GM18511 (cell line): ENCODE data around the gene DACT2.
"Not testable (repeated sequence)": the region's sequence is repeated elsewhere in the genome, so short reads cannot be mapped to it uniquely, and the experiment has no call there.

ENCODE experiments used
- ATAC-seq: cut with Tn5 transposase; IDR thresholded peaks from one replicate; pipeline ENCODE4 v1.9.1; 2021; ENCODE audit warnings: mild to moderate bottlenecking, moderate library complexity; ENCODE audit not compliant: unreplicated experiment

DACT2 gene, protein sequence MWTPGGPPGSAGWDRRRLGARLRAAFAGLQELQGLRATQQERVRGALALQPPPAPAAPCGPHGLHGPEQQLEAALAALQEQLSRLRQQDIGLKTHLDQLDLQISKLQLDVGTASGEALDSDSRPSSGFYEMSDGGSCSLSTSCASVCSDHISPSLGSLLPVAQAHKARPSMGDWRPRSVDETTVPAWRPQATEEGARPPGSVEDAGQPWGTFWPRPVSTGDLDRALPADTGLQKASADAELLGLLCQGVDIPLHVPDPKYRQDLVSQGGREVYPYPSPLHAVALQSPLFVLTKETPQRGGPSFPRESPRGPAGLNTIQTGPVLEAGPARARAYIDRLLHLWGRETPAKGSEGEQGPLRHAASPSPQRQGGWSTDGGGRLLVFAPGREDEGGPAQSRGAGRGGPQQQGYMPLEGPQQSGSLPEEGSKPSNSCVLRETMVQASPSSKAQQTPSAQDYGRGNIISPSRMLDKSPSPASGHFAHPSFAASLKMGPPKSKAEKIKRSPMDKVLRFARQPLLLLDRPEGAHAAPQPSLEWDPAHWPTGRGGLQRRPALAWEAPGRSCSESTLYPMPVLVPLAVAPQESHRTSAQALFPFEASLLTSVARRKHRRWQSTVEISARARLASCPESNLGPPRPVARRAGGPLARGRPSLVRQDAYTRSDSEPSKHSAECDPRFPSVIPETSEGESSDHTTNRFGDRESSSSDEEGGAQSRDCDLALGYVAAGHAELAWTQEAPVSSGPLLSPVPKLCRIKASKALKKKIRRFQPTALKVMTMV

DNA sequence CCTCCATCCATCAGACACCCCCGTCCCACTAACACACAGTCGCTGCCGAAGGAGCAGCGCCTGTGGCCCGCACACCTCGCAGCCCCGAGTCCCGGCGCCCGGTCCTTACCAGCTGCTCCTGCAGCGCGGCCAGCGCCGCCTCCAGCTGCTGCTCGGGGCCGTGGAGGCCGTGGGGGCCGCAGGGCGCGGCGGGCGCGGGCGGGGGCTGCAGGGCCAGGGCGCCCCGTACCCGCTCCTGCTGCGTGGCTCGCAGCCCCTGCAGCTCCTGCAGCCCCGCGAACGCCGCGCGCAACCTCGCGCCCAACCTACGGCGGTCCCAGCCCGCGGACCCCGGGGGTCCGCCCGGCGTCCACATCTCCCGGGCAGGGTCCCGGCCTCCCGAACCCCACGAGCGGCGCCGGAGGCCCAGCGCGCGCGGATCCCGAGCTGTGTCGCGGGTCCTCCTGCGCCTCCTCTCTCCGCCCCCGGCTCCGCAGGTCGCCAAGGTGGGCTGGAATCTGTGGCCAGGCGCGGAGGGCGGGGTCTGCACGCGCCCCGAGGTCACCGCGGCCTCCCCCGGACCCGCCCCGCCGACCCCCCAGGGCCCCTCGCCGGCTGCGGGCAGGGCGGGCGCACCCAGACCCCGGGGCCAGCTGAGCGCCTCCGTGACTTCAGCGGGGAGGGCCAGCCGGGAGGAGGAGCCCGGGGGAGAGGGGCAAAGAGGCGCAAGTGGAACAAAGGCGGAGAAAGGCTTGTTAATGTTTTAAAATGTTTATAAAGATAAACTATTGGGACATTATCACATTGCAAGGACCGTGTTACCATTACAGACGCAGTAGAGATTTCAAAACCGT is at the start of gene DACT2:
TSS of gene DACT2 (minus strand) at position 499 of the 833 bp plus-strand sequence. CDS start at position 355, 144 bp downstream.
- ATAC-seq = no peak

DNA sequence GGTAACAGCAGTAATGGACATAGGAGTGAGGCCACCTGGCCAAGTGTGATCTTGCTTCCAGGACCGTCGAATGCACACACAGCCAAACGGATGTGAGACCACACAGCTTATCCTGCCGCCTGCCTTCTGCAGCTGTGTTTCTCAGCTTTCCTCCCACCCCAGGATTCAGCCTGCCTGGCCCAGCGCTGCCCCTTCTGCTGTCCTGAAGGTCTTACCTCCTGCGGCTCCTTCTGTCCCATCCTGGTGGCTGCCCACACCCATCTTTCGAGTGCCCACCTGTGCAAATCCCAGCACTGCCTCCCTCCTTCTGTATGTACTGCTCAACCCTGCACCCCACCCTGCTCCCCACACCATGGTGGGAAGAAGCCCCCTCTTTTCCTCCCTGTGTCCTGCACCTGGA is 49.4 kb upstream of the DACT2 start:
- no peak for ATAC-seq

DNA sequence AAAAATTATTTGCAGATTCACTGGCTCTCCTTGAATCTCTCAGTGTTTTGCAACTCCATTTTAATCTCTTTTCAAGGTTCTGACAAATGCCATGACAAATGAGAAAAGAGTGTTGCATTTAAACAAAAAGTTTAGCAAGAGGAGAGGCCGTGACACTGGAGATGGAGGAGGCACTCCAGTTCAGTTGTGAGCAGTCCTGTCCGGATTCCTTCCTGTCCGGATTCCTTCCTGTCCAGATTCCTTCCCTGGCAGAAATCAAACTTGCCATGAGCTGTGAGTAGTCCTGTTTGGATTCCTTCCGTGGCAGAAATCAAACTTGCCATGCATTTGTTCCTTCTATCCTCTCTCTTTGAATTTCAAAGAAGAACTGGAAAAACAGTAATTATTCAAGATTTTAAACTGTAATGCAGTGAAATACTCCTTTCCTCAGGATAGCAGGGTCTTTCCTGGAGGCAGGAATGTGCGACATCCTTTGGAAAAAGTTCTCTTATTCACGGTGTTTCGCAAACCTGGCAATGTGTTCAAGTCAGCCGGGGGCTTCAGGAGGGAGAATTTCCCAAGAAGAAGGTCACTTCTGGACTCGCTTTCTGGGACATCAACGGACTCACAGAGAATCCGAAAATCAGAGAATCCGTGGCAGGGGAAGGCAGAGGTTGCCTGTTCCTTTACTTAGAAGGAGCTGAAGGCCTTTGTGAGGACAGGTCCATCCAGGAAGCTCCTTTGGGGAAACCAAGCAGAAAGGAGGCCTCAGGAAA is 48.7 kb upstream of the DACT2 start:
- no peak for ATAC-seq

DNA sequence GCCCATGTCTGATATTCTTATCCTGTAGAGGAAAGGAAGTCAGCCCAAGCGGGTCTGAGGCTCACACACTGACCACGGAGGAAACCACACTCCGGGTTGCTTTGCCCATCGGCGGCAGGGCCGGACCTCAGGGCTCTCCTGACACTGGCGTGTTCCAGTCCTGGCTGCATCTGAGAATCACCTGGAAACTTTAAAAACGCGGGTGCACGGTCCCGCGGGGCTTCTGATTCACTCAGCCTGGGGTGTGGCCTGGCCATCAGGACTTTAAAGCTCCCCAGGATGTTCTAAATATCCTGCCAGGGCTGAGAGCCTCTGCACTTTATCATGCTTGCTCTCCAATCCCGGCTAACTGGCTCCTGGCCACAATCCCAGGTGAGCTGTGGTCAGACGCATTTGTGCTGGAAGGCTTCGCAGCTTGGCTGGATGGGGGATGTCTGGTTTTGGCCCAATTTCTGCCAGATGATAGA is 47.7 kb upstream of the DACT2 start:
- ATAC-seq = no peak

DNA sequence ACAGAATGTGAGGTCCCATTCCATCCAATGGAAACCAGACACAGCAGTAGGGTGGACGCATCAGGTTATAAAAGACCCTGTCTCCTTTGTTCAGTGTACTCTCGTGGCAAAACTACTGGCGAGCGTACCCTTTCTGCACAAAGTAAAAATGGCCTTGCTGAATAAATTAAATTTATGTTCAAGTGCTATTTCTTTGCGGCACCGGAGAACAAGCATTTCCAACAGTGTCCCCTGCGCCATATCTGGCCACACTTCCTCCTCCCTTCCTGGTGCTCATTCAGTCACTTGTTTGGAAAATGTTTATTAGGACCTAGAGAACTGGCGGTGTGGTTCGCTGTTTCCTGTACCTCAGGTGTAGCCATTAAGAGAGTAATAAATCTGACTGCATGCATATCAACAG is 46.9 kb upstream of the DACT2 start:
- ATAC-seq = no peak

DNA sequence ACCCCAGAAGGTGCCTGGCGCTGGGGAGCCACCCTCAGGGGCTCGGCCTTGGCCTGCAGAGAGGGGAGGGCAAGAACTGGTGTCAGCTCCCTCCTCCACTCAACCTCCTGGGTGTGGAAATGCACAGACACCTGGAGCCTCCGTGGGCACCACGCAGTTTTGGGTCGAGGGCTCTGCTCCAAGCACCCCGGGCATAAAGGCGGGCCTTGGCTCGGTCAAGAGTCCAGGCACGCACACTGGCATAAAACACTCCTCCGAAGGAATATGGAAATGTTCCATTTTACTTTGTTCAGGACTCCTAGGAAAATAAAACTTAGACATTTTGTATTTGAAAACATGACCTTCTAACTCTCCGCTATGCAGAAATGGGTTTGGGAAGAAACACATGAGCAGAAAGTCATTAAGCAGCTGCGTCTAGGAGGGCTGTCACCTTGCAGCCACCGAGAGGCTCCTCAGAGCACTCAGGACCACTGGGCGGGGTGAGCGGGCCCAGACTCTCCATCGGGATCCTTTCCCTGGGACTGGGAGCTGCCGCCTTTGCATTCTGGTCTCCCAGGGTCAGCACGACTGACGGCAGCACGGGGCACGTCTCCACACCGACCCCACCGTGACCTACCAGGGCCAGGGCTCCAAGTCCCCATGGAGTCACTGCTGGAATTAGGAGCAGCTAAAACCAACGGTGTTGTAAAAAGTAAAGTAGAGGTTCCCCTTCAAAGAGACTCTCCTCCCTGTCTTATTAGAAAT is 46.0 kb upstream of the DACT2 start:
- no peak for ATAC-seq

DNA sequence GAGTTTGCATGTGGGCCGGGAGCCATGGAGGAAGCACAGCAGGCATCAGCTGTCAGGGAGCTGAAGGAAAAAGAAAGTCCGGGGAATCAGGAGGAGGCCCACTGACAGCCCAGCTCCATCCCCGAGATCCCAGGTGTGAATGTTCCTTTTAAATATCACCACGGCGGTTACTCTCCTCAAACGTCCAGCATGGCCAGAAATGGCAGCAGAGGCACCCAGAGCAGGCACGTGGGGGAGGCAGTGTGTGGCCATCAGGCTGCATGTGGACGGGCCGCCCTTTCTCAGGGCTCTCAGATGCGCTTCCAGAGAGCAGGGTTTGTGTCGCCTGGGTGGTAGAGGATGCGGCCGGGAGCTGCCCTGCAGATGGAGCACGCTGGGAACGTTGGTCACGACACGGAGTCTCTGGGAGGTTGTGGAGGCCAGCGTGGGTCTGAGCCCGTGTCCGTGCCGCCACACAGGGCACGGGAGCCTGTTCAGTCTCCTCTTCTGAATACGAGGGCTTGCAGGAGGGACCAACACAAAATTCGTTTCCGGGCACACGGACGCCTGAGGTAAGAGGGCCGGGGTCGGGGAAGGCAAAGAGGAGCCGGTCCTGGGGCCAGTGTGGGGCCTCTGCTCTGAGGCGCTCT is 45.3 kb upstream of the DACT2 start:
- ATAC-seq = no peak

DNA sequence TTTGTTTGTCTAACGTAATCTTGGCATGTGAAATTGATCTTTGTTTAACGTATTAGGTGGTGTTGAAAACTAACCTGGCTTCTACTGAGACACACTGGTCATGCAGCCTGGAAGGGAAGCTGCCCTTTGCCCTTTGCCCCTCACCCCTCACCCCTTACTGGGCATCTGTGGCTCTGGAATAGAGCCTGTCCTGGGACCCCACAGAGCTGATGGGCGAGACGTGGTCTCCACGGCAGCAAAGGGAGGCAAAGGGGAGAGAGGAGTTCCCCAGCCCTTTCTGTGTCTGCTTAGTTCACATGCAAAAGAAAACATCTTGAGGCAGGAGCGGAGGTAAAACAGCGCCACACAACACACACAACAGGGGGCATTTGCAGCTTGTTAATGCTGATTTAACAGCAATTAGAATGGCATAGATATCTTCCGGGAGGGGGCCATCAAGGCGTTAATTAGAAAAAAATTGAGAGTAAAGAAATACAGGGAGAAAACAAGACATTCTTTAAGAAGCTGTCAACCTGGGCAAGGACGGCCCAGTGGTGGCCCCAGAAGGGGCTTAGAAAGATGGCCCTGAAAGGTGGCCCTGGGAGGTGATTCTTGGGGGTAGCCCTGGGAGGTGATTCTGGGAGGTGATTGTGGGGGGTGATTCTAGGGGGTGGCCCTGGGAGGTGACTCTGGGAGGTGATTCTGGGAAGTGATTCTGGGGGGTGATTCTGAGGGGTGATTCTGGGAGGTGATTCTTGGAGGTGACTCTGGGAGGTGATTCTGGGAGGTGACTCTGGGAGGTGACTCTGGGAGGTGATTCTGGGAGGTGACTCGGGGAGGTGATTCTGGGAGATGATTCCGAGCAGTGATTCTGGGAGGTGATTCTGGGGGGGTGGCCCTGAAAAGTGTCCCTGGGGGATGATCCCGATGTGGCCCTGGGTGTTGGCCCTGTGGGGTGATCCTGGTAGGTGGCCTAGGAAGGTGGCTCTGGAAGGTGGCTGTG is 44.5 kb upstream of the DACT2 start:
- ATAC-seq = no peak

DNA sequence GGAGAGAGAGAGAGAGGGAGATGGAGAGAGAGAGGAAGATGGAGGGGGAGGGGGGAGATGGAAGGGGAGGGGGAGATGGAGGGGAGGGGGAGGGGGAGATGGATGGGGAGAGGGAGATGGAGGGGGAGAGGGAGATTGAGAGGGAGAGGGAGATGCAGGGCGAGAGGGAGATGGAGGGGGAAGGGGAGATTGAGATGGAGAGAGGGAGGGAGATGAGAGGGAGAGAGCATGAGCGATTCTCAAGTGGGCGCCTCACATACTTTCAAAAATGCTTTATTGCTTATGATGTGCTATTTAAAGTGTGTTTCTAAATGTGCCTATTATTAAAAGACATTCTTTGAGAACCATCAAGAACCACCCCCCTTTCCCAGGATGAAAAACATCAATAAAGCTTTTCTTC is 43.7 kb upstream of the DACT2 start:
- no peak for ATAC-seq

DNA sequence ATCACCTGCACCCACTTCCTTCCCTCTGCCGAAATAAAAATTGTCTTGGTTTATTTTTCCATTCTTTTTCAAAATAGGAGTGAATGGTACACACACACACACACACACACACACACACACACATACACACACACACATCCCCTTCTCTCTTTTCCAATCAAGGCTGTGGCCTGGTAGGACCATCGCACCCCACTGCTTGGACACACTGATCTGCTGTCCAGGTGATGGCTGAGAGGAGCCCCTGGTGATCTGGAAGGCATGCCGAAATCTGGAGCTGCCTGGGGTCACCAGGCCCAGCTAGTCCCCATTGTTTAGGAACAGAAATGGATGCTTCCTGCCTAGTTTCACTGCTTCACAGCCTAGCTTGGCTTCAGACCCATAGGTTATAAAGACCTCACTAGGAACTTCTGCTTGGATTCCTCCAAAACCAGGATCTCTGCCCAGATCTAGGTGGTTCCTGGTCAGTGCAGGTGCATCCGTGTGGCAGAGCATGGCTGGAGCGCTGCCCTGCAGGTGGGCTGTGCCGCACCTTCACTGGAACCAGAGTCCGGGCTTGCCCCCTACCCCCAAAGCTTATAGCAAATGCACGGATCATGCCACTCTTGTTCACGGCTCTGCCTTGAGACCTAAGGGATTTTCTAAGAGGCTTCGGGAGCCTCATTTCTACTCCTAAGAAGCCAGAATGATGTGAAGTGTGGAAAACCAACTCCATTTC is 42.9 kb upstream of the DACT2 start:
- no peak for ATAC-seq

DNA sequence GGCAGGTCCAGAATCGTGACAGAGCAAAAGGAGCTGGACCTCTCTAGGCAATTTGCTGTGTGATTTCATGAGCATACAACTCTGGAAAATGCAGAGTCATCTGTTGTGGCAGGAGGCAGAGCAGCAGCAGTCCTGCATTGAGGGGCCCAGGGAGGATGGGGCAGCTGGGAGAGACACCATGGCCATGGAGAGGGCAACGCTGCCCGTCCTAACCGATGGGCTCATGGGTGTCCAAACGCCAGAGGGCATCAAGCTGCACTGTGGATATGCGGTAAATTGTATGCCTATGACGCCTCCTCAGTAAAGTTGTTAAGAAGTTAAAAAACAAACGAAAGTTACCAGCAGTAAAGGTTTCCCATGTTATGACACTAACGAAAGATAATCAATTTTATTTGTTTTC is 42.2 kb upstream of the DACT2 start:
- ATAC-seq = no peak

DNA sequence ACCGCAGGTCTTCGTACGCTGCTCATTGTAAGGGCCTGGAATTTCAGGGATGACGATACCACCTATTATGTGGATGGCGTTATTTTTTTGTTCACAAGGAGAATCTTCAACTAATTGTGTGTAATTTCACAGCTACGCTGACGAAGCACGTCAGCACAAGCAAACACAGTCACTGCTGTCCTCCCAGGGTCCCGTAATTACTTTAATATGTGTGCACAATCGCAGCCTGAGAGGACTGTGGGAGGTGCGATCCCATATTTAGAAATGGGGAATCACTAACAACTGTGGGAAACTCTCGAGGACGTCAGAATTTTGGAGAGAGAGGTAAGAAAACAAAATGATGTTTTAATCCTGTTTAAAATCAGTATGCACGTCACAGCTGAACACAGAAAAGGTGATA is 40.2 kb upstream of the DACT2 start:
- ATAC-seq = no peak

DNA sequence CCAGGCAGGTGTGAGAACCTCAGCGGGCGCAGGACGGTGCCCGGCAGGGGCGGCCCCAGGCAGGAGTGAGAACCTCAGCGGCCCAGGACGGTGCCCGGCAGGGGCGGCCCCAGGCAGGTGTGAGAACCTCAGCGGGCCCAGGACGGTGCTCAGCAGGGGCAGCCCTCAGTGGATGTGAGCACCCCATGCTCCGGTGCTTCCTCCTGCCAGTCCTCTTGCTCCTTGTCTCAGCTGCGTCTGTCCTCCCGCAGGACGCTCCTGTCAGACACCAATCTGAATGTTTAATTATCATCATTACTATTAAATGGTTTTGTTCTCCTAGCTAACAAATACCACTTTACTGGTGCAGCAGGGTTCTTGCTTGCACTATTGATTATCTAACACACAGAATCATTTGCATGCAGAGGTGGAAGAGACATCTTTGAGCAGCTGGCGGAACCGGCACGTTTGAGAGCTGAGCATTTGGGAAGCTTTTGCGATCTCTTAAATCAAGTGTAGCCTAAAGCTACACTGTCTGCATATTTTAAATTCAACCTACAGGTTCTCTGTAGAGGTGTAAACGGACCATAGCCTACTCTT is 39.4 kb upstream of the DACT2 start:
- ATAC-seq = no peak

DNA sequence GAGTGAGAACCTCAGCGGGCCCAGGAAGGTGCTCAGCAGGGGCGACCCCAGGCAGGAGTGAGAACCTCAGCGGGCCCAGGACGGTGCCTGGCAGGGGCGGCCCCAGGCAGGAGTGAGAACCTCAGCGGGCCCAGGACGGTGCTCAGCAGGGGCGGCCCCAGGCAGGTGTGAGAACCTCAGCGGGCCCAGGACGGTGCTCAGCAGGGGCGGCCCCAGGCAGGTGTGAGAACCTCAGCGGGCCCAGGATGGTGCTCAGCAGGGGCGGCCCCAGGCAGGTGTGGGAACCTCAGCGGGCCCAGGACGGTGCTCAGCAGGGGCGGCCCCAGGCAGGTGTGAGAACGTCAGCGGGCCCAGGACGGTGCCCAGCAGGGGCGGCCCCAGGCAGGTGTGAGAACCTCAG is 37.3 kb upstream of the DACT2 start:
- ATAC-seq = not testable (repeated sequence)

DNA sequence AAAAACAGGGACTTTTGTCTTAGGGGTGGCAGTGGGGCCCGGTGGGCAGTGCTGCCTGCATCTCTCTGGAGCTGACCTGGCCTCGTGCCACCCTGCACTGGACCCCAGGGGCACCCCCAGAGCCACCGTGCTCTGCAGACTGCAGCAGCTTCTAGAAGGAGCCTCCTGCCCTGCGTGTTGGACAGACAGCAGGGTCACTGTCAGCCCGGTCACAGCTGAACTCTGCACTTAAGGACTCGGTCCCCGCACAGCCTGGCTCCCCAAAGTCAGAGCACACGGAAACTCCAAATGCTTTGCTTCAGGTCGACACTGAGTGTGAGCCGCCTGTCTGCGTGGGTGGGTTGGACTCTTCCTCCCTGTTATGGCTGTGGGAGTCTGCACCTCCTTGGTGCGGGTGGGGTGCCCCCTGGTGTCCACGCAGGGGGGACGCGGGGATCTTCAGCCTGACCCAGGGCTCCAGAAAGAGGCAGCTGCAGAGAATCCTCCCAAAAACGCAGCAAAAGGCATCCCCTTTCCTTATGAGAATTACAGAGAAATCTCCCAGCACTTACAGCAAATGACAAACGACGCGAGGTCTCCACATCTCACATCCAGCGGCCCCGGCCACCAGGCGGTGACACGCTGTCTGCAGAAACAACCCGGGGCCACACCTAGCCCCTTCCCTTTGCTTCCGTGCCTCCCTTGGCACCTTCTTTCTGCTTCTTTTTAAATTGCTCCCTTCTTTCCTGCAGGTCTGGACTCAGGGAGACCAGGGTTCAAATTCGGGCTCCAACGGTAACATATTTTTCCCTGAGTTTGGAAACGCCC is 36.3 kb upstream of the DACT2 start:
- ATAC-seq = no peak

DNA sequence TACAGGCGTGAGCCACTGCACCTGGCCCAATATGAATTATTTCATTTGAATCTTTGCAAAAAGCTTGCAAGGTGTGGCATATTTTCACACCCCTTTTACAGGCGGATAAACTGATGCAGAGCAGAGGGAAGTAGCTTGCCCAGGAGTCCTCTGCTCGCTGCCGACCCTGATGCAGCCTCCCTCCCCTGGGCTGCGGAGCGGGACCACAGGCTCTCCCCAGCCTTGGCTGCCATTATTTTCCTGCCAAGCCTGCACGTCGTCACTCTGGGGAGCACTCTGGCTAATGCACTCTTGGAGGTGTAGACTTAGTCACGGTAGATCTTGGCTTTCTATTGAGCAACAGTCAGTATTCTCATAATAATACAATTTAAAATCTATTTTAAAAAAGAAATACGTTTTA is 34.8 kb upstream of the DACT2 start:
- ATAC-seq = no peak
